CD4-positive, alpha-beta T cell treated with Interleukin-15 for 4 hours (primary cell): ENCODE results near the gene STRA6.

Experiments used
- DNase-seq: peaks from one replicate; pipeline ENCODE4 v3.0.0-alpha.2; 2020; ENCODE audit warnings: low spot score

STRA6 gene

GRCh38 chr15:74130849-74131627 lies 71.5 kb downstream of the STRA6 start:
- no peak for DNase-seq

- DNase-seq = no peak
These were observed 72.3 kb downstream of the STRA6 start, which contains the start of gene ISLR2 for GRCh38 chr15:74130155-74130848. Gene ISLR2 (plus strand): TSS chr15:74130586. CDS start chr15:74132755, 2,169 bp downstream.

DNA sequence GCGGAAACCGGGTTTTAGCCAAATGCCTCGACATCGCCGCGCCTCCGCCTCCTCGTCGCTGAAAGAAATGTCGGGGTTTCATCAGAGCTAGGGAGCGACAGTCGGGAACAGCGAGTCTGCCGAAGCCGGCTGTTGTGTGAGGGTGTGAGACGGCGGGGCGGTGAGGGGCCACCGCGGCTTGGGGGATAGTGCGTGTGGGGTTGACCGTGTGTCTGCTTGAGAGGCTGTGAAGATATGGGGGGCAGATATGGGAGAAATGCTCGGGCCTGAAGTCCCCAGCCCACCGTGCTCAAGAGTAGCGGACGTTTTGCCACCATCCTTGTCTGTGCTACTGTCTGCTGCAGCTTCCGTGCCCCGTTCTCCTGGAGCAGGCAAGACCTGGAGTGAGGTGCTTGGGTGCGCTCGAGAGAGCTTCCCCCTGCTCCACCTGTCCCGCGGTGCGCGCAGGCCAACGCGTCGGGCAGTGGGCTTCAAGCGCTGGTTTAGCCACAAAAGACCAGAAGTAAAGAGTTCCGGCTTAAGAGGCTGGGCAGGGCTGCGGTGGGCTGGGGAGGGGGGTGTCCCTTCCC lies 72.9 kb downstream of the STRA6 start:
- DNase-seq = no peak
